ENCODE results near the gene HOXB3. TPM values are rescaled to one million over a fixed set of nuclear protein-coding genes. Genes with fewer than 3 reads are reported as not detected.
A peak's percentile ranks its signal among the peaks of the same experiment; 100 is the strongest.

Gene HOXB3
- polyA plus RNA-seq (2012; rRNA removed): 0.10 and 0.46 TPM in 2 replicates
- polyA plus RNA-seq (2012; cell fraction: cytosol; rRNA removed): 0.16 and 0.17 TPM in 2 replicates
- polyA plus RNA-seq (2012; cell fraction: nucleus; rRNA removed): 0.64 and 1.1 TPM in 2 replicates

GRCh38 chr17:48589831-48590606 is at the start of gene HOXB3:
TSS of gene HOXB3 (minus strand) at chr17:48590241. CDS start at chr17:48552474, 37,767 bp downstream.
- H3K27ac ChIP-seq (ENCODE audit: low read depth in 2 of 2, low read length in 1 of 2): no peak within 1 kb of the TSS
- CTCF ChIA-PET: interaction anchor here (1.2 to 3.3 kb wide), 3 partner anchors 20 to 330 kb away, joined by 3 to 20 read pairs (median 4); no protein-coding TSS in a partner anchor

More at GRCh38 chr17:48589831-48590606, at the start of gene HOXB3:
- POLR2A ChIA-PET: no interaction called here
- TF ChIP-seq RXRA (IDR thresholded peaks at IDR 0.05; ENCODE audit: borderline replicate concordance, low read depth) (no peak), SIN3A (IDR thresholded peaks at IDR 0.05; ENCODE audit: borderline replicate concordance, low read depth, low read length) (no peak), USF1 (IDR thresholded peaks at IDR 0.05; ENCODE audit: borderline replicate concordance, low read depth) (no peak), CTCF (IDR thresholded peaks at IDR 0.05) (no peak), RAD21 (IDR thresholded peaks at IDR 0.05; ENCODE audit: low read length) (no peak), MAX (IDR thresholded peaks at IDR 0.05; ENCODE audit: low read depth) (no peak), PBX3 (IDR thresholded peaks at IDR 0.05) (no peak), CHD2 (IDR thresholded peaks at IDR 0.05; ENCODE audit: low read length, partially characterized antibody) (no peak), TEAD4 (IDR thresholded peaks at IDR 0.05; ENCODE audit: borderline replicate concordance, insufficient read depth) (no peak), MEF2A (IDR thresholded peaks at IDR 0.05; ENCODE audit: borderline replicate concordance, low read depth) (no peak), NRF1 (IDR thresholded peaks at IDR 0.05; ENCODE audit: low read depth, low read length) (no peak), GATA2 (CRISPR knock-in tag; IDR thresholded peaks at IDR 0.05) (no peak), YY1 (IDR thresholded peaks at IDR 0.05; ENCODE audit: low read depth) (no peak), TCF12 (IDR thresholded peaks at IDR 0.05) (no peak)
- TF ChIP-seq, protein P1, sequence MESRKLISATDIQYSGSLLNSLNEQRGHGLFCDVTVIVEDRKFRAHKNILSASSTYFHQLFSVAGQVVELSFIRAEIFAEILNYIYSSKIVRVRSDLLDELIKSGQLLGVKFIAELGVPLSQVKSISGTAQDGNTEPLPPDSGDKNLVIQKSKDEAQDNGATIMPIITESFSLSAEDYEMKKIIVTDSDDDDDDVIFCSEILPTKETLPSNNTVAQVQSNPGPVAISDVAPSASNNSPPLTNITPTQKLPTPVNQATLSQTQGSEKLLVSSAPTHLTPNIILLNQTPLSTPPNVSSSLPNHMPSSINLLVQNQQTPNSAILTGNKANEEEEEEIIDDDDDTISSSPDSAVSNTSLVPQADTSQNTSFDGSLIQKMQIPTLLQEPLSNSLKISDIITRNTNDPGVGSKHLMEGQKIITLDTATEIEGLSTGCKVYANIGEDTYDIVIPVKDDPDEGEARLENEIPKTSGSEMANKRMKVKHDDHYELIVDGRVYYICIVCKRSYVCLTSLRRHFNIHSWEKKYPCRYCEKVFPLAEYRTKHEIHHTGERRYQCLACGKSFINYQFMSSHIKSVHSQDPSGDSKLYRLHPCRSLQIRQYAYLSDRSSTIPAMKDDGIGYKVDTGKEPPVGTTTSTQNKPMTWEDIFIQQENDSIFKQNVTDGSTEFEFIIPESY (IDR thresholded peaks at IDR 0.05; ENCODE audit: borderline replicate concordance, low read depth): no peak
- Histone ChIP-seq H4K20me1 (ENCODE audit: insufficient read depth) (no peaks in the 10 kb centered on the region), H3K9me2 (no peaks in the 10 kb centered on the region), H3K36me3 (replicated peaks in 1 of 2; ENCODE audit: control insufficient read depth in 1 of 2, insufficient read depth in 2 of 2, low read length in 1 of 2) (no peaks in the 10 kb centered on the region), H3K9ac (no peak within 1 kb of the TSS), H3F3A (replicated peaks; ENCODE audit: insufficient read depth) (peaks cover 4% of the 10 kb centered on the region), H3K4me2 (peak within 1 kb of the TSS; percentile 60; the same call in 1 of the 2 replicates), H3K4me1 (ENCODE audit: control insufficient read depth in 1 of 2, insufficient read depth in 2 of 2, low read depth in 1 of 2, low read length in 1 of 2) (peaks cover 2 to 6% of the 10 kb centered on the region in 2 experiments; a peak in 1 of 4 replicates), H3K79me2 (ENCODE audit: insufficient read depth) (no peaks in the 10 kb centered on the region), H3K9me3 (no peaks in the 10 kb centered on the region), H2AFZ (ENCODE audit: low read depth) (no peak within 1 kb of the TSS), H3K27me3 (ENCODE audit: insufficient read depth) (peaks cover 98% of the 10 kb centered on the region), H3K4me3 (ENCODE audit: low read depth in 2 of 2, low read length in 1 of 2) (no peak within 1 kb of the TSS)
- 22% methylated on average over 23 of the region's 23 CpGs for WGBS (ENCODE audit: low lambda C conversion rate)
- DNase-seq: no peak
